GM12875 (cell line): ENCODE data around the gene MAP2.

Experiments
- H3K4me3 ChIP-seq: one replicate; pipeline ENCODE4 v1.5.1; 2011; ENCODE audit warnings: low read depth, low read length, control low read depth
- CTCF ChIP-seq: IDR thresholded peaks from 2 replicates; pipeline ENCODE4 v1.5.1; 2011; ENCODE audit warnings: low read depth, mild to moderate bottlenecking, control low read depth, inconsistent platforms, low read length, moderate library complexity, borderline replicate concordance; ENCODE audit not compliant: insufficient read depth

Gene MAP2

GRCh38 chr2:209526561-209526960, 102.7 kb downstream of the MAP2 start:
- TF ChIP-seq CTCF = no peak
- no peak overlapping the region for H3K4me3 ChIP-seq

- TF ChIP-seq CTCF = no peak
- no peak overlapping the region for H3K4me3 ChIP-seq
Observed at GRCh38 chr2:209529579-209529978, 105.7 kb downstream of the MAP2 start.

GRCh38 chr2:209532321-209532720, 108.5 kb downstream of the MAP2 start:
- H3K4me3 ChIP-seq = no peak overlapping the region
- TF ChIP-seq CTCF = no peak

GRCh38 chr2:209533391-209533790, 109.5 kb downstream of the MAP2 start:
- TF ChIP-seq CTCF = no peak
- no peak overlapping the region for H3K4me3 ChIP-seq

- no peak for TF ChIP-seq CTCF
- no peak overlapping the region for H3K4me3 ChIP-seq
Observed at GRCh38 chr2:209534228-209534627, 110.4 kb downstream of the MAP2 start.

GRCh38 chr2:209536363-209536762, 112.5 kb downstream of the MAP2 start:
- TF ChIP-seq CTCF = no peak
- H3K4me3 ChIP-seq = no peak overlapping the region

- TF ChIP-seq CTCF = no peak
- no peak overlapping the region for H3K4me3 ChIP-seq
Observed at GRCh38 chr2:209547726-209548125, 123.9 kb downstream of the MAP2 start.
